Right lobe of liver (tissue), 4 donors: Measurements from ENCODE around the gene ELAVL4.

Experiments
- POLR2A ChIP-seq: fragments of 450-650 bp; IDR thresholded peaks from one replicate; pipeline ENCODE4 v1.6.1; 2017; ENCODE audit warnings: antibody characterized with exemption, mild to moderate bottlenecking
- TF ChIP-seq, protein P1 (sequence below), 4 donors: fragments of 200-600 bp in 3 of 4; fragments of 450-650 bp in 1 of 4; IDR thresholded peaks; one replicate each; pipeline versions ENCODE4 v1.5.1 to v1.8.0; 2016 to 2022; ENCODE audit warnings: antibody characterized with exemption in 4 of 4, mild to moderate bottlenecking in 2 of 4
- donor health status: DM: no; HTN: no; CAD: no.
- donor health status: DM: no; HTN: no; CAD: no.
- donor health status: DM: no; HTN: yes; CAD: no.

DNA sequence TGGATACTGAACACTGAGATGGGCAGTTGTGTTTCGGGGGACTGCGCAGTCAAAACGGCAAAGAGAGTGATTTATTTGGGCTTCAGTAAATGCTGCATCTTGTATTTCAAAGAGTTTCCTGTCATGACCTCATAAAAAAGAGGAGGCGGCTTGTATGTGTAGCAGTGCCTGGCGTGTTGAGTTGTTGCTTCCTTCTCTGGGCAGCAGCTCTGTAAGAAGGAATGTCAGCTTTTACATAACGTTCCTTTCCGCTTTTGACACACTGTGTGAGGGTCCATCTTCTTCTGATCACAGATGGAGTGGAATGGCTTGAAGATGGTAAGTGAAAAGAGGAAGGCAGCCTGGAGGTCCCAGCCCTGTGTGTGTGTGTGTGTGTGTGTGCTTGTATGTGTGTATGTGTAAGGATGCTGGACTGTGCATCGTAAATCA is 941 bp downstream of the ELAVL4 start:
- TF ChIP-seq POLR2A = no peak
- TF ChIP-seq, protein P1, sequence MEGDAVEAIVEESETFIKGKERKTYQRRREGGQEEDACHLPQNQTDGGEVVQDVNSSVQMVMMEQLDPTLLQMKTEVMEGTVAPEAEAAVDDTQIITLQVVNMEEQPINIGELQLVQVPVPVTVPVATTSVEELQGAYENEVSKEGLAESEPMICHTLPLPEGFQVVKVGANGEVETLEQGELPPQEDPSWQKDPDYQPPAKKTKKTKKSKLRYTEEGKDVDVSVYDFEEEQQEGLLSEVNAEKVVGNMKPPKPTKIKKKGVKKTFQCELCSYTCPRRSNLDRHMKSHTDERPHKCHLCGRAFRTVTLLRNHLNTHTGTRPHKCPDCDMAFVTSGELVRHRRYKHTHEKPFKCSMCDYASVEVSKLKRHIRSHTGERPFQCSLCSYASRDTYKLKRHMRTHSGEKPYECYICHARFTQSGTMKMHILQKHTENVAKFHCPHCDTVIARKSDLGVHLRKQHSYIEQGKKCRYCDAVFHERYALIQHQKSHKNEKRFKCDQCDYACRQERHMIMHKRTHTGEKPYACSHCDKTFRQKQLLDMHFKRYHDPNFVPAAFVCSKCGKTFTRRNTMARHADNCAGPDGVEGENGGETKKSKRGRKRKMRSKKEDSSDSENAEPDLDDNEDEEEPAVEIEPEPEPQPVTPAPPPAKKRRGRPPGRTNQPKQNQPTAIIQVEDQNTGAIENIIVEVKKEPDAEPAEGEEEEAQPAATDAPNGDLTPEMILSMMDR (IDR thresholded peaks at IDR 0.05) = no peak
